Measurements from ENCODE around the gene NTF4. TPM values are rescaled to one million over a fixed set of nuclear protein-coding genes. Genes with fewer than 3 reads are reported as not detected.

The NTF4 gene
- total and polyA plus RNA-seq, 11 donors: 0.76 TPM; not detected in 10

DNA sequence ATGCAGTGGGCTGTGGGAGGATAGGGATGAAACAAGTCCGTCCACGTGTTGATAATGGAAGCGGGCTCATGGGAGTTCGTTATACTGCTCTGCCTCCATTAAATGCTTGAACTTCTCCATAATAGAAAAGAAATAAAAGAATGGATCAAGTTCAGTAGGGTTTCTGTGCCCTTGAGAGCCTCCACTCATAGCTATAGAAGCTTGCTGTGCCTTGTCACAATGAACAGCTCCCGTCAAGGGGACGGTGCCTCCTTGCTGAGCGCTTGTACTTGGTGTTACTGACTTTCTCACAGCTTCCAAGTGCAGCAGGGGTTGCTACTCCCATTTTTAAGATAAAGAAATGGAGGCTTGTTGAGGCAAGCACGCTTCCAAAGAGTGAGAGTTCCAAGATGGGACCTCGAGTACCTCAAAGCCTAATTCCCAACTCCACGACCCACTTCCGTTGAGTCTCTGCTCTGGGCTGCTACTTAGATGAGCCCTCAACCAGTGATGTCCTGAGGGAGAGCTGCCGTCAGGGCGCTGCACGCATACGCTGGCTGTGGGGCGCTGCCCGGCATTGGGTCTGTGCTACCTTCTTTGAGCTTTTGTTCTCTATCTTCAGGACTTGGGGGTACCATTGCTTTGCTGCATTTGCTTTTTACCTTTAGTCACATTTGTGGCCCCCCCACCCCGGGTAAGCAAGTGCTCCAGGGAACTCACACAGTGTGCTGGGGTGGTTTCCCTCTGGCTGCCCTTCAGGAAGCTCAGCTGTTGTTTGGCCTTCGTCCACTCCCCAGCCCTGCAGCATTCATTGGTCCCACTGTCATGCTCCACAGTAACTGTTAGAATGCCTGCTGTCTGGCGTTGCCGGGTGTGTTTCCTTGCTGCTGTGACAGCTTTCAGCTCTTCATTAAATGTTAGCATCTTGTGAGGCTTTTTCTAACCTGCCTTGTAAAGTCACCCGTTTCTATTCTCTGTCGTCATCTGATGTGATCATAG lies 30.2 kb upstream of the NTF4 start:
- Histone ChIP-seq H3K27me3 (no peaks in the 10 kb centered on the region), H3K36me3 (peaks cover 3 to 99% (median 92%) of the 10 kb centered on the region in 9 donors), H3K4me1 (peaks cover 0 to 32% (median 19%) of the 10 kb centered on the region in 12 donors), H3K4me3 (no peak overlapping the region), H3K27ac (peak overlapping the region in 7 of 12 donors; percentile 19 to 62 (median 37)), H3K9me3 (no peaks in the 10 kb centered on the region)
- DNase-seq: peak in 4 of 5 donors; percentile 66 to 82 (median 70)
- 55 to 61% (median 57%) methylated on average over 23 of the region's 23 CpGs for WGBS, 4 donors
- intact Hi-C loops (cut with DNase I): loop anchor here in 8 of 10 donors (5.0 kb wide), 4 partner anchors 53 to 113 kb away; no protein-coding TSS in a partner anchor
- no peak for TF ChIP-seq POLR2A (IDR thresholded peaks at IDR 0.05)
- TF ChIP-seq, protein P1, sequence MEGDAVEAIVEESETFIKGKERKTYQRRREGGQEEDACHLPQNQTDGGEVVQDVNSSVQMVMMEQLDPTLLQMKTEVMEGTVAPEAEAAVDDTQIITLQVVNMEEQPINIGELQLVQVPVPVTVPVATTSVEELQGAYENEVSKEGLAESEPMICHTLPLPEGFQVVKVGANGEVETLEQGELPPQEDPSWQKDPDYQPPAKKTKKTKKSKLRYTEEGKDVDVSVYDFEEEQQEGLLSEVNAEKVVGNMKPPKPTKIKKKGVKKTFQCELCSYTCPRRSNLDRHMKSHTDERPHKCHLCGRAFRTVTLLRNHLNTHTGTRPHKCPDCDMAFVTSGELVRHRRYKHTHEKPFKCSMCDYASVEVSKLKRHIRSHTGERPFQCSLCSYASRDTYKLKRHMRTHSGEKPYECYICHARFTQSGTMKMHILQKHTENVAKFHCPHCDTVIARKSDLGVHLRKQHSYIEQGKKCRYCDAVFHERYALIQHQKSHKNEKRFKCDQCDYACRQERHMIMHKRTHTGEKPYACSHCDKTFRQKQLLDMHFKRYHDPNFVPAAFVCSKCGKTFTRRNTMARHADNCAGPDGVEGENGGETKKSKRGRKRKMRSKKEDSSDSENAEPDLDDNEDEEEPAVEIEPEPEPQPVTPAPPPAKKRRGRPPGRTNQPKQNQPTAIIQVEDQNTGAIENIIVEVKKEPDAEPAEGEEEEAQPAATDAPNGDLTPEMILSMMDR (IDR thresholded peaks at IDR 0.05): no peak
- peak; percentile 93 to 98 (median 94) for ATAC-seq

DNA sequence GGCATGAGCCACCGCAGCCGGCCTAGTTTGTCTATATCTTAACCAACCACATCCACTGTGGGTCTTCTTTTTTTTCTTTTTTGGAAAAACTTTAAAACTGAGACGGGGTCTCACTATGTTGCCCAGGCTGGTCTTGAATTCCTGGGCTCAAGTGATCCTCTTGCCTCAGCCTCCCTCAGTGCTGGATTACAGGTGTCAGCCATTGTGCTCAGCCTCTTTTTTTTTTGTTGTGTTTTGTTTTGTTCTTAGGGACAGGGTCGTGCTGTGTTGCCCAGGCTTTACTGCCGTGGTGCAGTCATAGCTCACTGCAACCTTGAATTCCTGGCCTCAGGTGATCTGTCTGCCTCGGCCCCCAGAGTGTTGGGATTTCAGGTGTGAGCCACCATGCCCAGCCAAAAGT lies 28.1 kb upstream of the NTF4 start:
- intact Hi-C loops (cut with DNase I): no loop called here
- Histone ChIP-seq H3K4me1 (peaks cover 0 to 37% (median 24%) of the 10 kb centered on the region in 12 donors), H3K27me3 (no peaks in the 10 kb centered on the region), H3K27ac (no peak overlapping the region), H3K36me3 (peaks cover 3 to 99% (median 91%) of the 10 kb centered on the region in 9 donors), H3K9me3 (no peaks in the 10 kb centered on the region), H3K4me3 (no peak overlapping the region)
- no peak for DNase-seq
- TF ChIP-seq, protein P1 (IDR thresholded peaks at IDR 0.05): no peak
- TF ChIP-seq POLR2A (IDR thresholded peaks at IDR 0.05): no peak
- no peak for ATAC-seq
- 93 to 95% (median 94%) methylated on average over 6 of the region's 6 CpGs for WGBS, 4 donors

DNA sequence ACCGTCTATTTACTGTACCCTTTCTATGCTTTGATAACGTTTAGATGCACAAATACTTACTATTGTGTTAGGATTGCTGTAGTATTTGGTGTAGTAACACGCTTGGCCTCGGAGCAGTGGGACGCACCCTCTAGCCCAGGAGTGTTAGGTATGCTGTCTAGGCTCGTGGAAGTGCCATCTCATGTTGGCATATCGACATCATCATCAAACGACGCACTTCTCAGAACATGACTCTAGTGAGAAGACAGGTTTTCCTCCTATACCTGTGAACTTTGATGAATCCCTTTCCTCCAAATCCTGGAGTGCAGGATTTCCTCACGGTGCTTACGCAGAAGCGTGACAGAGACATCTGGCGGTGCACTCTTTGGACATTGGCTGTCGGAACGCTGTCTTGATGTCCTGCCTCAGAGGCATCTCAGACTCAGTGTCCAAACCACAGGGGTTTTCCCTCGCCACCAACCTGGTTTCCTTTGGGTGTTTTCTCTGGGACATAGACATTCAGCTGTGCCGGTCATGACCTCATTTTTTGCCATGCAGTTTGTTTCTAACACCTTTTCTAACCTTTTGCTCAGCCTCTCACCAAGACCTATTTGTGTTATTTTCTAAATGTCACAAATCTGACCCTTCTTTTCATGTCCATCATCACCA lies 26.9 kb upstream of the NTF4 start:
- H3K4me1 ChIP-seq: peaks cover 0 to 45% (median 31%) of the 10 kb centered on the region in 12 donors

More for the DNA sequence above, 26.9 kb upstream of the NTF4 start:
- Histone ChIP-seq H3K9me3 (no peaks in the 10 kb centered on the region), H3K4me3 (no peak overlapping the region), H3K27ac (no peak overlapping the region), H3K27me3 (no peaks in the 10 kb centered on the region), H3K36me3 (peaks cover 3 to 99% (median 87%) of the 10 kb centered on the region in 9 donors)
- TF ChIP-seq POLR2A (IDR thresholded peaks at IDR 0.05): no peak
- TF ChIP-seq, protein P1 (IDR thresholded peaks at IDR 0.05): no peak
- ATAC-seq (no peak), DNase-seq (no peak)
- WGBS, 4 donors: 90 to 92% (median 91%) methylated on average over 17 of the region's 17 CpGs
- intact Hi-C loops (cut with DNase I): no loop called here
